DMS79 (cell line): Measurements from ENCODE around the gene TSTD1.
A peak's percentile ranks its signal among the peaks of the same experiment; 100 is the strongest.
"Not testable (repeated sequence)": the region's sequence is repeated elsewhere in the genome, so short reads cannot be mapped to it uniquely, and the experiment has no call there.

ENCODE experiments used
- DNase-seq: peaks from one replicate; lab custom pipeline; 2025; lab: John Stamatoyannopoulos, UW

The TSTD1 gene

DNA sequence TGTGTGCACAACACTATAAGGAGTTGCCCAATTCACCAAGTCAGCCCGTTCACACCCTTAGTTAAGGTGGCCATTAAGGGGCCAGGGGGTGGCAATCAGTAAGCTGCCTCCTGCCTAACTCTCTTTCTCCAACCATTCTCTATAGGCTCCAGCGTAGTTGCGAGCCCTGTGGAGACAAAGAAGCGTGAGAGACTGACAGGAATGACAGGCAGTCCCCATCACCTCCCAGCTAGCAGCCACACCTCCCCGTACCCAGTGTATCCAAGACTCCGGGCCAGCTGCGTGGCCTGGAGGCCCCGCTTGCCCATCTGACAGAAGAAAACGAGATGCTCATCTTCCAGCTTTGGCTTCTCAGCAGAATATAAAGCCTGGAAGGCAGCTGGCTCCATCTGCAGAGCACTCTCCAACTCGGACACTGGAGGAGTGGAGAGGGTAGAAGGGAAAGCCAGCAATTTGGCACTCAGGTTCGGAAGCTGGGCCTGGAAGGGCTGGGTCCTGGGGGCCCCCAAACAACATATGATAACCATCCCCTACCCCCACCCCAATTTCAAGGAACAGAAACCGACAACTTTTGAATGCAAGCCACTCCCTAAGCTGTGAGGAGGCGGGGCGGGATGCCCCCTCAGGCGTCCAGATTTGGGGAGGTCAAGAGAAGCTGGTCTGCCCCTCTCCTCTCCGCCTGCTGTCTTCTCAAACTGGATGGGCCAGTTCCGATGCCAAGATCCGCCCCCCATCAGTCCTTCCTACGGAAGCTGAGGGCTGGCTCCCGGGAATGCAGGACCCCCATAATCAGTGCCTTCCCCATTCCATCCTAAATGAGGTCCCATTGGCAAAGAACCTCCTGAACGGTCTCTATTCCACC, 872 bp downstream of the TSTD1 start:
- DNase-seq = peak; percentile 21

DNA sequence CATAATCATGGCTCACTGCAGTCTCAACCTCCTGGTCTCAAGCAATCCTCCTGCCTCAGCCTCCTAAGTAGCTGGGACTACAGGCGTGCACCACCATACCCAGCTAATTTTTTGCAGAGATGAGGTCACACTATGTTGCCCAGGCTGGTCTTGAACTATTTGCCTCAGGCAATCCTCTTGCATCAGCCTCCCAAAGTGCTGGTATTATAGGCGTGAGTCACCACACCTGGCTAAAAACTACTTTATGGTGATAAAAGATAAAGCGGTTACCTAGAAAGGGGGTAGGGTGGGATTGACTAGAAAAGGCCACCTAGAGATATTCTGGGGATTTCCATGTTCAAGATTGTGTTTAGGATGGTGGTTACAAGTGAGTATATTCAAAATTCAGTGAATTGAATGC, 5.0 kb downstream of the TSTD1 start:
- DNase-seq = no peak

GRCh38 chr1:161032409-161032808, 6.4 kb downstream of the TSTD1 start:
- DNase-seq = no peak

- no peak for DNase-seq
These were observed 6.9 kb downstream of the TSTD1 start for GRCh38 chr1:161031874-161032273.

DNA sequence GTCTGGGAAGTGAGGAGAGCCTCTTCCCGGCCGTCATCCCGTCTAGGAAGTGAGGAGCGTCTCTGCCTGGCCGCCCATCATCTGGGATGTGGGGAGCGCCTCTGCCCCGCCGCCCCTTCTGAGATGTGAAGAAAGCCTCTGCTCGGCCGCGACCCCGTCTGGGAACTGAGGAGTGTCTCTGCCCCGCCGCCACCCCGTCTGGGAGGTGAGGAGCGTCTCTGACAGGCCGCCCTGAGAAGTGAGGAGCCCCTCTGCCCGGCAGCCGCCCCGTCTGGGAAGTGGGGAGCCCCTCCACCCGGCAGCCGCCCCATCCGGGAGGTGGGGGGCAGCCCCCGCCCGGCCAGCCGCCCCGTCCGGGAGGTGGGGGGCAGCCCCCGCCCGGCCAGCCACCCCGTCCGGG, 9.3 kb downstream of the TSTD1 start:
- DNase-seq = not testable (repeated sequence)

DNA sequence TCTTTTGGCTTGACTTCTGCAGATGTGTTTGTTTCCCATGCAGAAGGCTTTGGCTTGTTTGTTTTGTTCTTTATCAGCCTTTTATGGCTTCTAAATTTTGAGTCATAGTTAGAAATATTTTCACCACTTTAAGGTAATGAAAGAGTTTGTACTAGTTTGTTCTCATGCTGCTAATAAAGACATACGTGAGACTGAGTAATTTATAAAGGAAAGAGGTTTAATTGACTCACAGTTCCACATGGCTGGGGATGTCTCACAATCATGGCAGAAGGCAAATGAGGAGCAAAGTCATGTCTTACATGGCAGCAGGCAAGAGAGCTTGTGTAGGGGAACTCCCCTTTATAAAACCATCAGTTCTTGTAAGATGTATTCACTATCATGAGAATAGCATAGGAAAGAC, 11.8 kb downstream of the TSTD1 start:
- DNase-seq = not testable (repeated sequence)

DNA sequence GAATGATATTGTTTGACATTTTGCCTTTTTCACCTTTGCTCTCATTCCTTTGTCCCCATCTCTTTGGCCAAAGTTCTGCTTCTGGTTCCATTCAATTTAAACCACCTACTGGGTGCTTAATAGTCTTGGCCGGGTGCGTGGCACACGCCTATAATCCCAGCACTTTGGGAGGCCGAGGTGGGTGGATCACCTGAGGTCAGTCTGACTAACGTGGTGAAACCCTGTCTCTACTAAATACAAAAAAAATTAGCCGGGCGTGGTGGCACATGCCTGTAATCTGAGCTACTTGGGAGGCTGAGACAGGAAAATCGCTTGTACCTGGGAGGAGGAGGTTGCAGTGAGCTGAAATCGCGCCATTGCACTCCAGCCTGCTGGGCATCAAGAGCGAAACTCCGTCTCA, 16.3 kb downstream of the TSTD1 start:
- not testable (repeated sequence) for DNase-seq

- DNase-seq = no peak
These were observed 16.8 kb downstream of the TSTD1 start for GRCh38 chr1:161021970-161022353.

DNA sequence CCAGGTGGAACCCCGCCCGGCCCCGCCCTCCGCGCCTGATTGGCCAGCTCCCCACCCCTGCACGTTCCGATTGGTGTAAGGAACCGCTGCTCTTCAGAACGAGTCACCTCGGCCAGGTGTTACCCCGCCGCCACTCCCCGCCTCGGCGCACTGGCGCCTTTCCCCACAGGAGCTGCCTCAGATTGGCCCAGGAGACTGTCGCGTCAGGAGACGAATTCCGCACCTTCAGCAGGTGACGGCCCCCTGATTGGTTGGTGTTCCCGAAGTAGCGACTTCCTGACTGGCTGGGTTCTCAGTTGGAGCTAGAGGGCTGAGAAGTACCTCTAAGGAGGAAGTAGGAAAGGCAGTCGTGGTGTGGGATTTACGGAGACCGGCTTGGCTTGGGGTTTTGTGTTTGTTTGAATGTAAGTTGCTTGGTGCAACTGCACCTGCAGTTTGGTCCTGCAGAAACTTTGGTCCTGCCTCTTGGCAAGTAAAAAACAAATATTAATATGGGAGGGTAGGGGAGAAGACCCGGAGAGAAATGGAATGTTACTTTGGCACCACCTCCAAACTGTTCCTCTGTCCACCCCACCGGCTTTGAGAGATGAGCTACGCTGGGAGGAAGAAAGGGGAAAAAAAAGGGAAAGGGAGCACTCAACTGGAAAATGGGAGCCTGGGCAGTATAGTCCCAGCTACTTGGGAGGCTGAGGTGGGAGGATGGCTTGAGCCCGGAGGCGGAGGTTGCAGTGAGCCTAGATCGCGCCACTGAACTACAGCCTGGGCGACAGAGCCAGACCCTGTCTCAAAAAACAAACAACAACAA, 17.4 kb downstream of the TSTD1 start:
- DNase-seq = peak; percentile 99

DNA sequence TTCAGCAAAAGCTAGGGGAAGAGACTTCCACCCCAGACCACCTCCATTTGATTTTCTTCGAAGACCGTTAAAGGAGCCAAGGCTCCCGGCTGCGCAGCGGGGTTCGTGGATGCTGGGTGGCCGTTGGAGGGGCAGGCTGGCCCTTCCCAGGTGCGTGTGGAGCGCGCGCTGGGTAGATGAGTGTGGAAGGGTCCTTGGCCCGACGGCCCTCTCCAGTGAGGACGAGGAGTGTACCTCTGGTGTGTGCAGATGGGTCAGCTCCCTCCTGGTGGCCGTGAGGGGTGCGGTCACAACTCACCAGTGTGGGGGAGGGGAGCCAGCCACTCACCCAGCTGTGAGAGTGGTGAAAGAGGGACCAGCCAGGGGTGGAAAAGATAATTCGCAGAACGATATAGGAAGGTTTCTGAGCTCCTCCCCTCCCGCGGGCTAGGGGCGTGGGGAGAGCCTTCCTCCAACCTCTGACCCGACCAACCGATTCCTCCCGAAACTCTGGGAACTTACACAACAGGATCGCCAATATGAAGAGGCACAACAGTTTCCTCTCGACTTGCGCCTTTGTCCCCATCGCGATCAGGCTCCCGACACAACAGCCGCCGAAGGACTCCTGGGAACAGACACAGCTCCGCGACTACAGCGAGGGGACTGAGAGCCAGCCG, 18.1 kb downstream of the TSTD1 start, which contains the start of gene F11R:
Gene F11R (minus strand): TSS at position 644 of the 656 bp plus-strand sequence. CDS start 79 bp downstream, at position 565.
- DNase-seq = peak; percentile 56

DNA sequence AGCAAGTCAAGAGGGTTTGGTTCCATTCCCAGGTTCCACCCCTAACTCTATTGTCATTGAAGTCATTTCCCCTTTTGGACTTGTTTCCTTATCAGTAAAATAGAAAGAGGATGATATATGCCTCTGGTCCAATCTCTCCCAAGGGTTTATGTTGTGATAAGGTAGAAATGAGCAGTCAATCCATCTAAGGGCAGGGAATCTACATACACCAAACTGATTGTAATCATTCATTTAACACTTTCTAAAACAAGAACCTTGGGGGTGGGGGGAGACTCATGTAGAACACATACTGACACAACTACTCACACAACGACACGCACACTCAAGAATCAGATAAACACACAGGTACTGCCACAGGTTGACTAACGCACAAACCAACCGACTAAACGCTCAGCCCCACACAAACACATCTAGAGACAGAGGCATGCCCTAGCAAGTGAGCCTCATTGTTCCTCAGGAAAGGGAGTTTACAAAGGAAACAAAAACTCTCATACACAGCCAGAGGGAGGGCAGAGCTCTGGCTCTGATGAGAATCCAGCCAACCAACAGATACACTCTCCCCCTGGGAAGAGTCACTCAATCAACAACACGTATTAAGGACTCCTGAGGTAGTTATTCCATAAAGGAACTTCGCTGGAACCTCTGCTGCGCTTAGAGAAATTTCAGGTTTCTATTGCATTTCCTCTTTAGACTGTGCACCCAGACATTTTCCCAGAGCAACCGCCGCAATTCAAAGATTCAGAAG, 18.8 kb downstream of the TSTD1 start:
- DNase-seq = no peak

- not testable (repeated sequence) for DNase-seq
These were observed 19.6 kb downstream of the TSTD1 start for GRCh38 chr1:161019111-161019660.

DNA sequence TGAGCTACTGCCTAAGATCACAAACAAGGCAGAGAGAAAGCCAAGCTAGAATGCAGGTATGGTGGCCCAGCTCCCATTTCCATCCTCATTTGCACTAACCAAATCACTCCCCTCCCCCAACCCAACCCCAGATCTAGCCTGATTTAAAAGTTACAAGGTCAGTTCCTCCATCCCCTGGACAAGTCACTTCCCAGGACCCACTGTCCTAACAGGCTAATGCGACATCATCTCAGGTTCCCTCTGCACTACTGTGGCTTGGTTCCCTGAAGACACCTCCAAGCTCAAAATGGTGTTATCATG, 20.2 kb downstream of the TSTD1 start:
- DNase-seq = no peak

GRCh38 chr1:161017756-161018630, 20.8 kb downstream of the TSTD1 start:
- DNase-seq = no peak

- DNase-seq = not testable (repeated sequence)
These were observed 21.6 kb downstream of the TSTD1 start for GRCh38 chr1:161017181-161017580.

DNA sequence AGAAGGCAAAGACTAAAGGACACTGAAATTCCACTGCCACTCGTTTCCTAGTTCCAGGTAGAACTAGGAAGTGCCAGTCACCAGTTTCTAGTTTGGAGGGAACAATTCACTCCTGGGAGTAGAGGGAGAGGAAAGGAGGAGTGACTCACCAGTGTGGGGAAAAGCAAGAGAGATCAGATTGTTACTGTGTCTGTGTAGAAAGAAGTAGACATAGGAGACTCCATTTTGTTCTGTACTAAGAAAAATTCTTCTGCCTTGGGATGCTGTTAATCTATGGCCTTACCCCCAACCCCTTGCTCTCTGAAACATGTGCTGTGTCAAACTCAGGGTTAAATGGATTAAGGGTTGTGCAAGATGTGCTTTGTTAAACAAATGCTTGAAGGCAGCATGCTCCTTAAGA, 22.1 kb downstream of the TSTD1 start:
- not testable (repeated sequence) for DNase-seq

DNA sequence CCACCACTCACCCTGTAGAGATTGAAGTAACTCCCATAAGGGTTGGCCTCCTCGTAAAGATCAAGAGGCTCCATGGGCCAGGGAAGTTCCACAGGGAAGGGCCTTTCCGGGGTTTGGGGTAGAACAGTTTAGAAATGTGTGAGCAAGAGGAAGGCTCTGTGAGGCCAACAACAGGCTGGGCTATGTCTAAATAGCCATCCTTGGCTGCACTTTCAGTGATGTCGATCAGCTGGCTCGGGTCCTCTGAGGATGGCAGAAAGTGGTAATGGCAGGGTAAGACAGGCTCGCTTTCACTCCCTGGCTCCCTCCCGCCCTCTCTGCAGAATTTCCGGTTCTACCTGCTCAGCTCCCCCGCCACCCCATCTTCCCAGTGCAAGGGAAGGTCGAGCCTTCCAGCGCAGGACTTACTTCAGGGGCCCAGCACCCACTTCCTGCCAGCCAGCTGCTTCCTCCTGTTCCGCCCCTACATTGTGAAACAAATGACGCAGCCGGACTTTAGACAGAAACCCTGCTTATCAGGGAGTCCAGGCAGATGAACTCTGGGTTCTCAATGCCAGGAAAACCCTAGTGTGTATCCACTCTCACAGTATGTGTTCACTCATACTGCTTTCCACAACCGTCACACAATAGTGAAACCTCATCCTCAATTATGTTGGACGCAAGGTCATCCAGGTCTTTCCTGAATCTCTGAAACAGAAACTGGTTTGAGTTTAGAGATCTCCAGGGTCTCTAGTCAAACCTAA, 25.1 kb downstream of the TSTD1 start:
- no peak for DNase-seq

DNA sequence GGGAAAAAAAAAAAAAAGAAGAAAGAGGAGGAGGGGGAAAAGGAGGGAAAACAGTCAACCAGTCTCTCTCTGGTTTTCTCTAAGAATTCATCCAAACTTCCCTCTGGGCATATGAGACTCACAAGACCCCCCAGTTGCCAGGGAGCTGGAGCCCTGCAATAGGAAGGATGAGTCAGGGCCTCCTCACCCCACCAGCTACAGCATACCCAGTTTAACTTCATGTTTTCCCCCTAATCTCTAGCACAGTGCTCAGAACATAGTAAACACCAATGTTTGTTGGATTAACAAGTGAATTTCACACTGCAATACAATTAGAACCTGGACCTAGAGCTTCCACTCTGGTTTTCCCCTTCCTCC, 25.7 kb downstream of the TSTD1 start:
- no peak for DNase-seq

DNA sequence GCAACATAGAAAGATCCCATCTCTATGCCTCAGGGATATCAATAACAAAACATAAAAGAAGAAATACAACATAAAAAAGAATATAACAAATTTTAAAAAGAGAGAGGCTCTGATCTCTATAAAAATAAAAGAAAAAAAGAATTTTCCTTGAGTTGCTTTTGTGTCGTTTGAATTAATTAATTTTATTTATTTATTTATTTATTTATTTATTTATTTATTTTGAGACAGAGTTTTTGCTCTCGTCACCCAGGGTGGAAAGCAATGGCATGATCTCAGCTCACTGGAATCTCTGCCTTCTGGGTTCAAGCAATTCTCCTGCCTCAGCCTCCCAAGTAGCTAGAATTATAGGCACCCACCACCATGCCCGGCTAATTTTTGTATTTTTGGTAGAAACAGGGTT, 26.3 kb downstream of the TSTD1 start:
- no peak for DNase-seq

DNA sequence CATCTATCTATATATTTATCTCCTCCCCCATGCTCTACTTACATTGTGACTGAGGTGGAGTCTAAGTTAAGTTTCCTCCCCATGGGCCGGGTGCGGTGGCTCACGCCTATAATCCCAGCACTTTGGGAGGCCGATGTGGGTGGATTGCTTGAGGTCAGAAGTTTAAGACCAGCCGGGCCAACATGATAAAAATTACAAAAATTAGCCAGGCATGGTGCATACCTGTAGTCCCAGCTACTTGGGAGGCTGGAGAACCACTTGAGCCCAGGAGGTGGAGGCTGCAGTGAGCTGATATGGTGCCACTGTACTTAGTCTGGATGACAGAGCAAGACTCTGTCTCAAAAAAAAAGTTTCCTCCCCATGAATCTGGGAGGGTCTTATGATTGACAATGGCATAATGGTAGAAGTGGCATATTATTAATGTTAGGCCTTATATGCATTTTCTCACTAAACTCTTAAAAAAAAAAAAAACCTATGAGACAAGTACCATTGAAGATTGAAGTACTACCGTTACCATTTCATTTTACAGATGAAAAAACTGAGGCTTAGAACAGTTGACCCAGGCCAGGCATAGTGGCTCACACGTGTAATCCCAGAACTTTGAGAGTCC, 29.1 kb downstream of the TSTD1 start:
- no peak for DNase-seq
